Mesodermal cell (in vitro differentiated cells): ENCODE measurements around the gene CTDSP2.
"Not testable (repeated sequence)": the region's sequence is repeated elsewhere in the genome, so short reads cannot be mapped to it uniquely, and the experiment has no call there.

ENCODE experiments used
- H3K27ac ChIP-seq: 2 replicates; pipeline ENCODE4 v1.7.0; 2013; ENCODE audit warnings: mild to moderate bottlenecking, low read depth, low read length, moderate library complexity; ENCODE audit not compliant: severe bottlenecking
- H3K36me3 ChIP-seq: 2 replicates; pipeline ENCODE4 v1.7.1; 2013; ENCODE audit warnings: mild to moderate bottlenecking, low read length, moderate library complexity; ENCODE audit not compliant: control insufficient read depth, insufficient read depth
- H3K4me1 ChIP-seq: one replicate; pipeline ENCODE4 v1.7.1; 2013; ENCODE audit warnings: mild to moderate bottlenecking, low read length; ENCODE audit not compliant: insufficient read depth, control insufficient read depth, poor library complexity, severe bottlenecking
- H3K4me3 ChIP-seq: 2 replicates; pipeline ENCODE4 v1.7.0; 2013; ENCODE audit warnings: low read length, control low read depth, mild to moderate bottlenecking; ENCODE audit not compliant: insufficient read depth, poor library complexity, severe bottlenecking; ENCODE audit errors: extremely low read depth
- H3K9me3 ChIP-seq: 2 replicates; pipeline ENCODE4 v1.7.1; 2013; ENCODE audit warnings: mild to moderate bottlenecking, low read length, moderate library complexity; ENCODE audit not compliant: control insufficient read depth
- WGBS, 2 experiments: methylation state at CpG; one replicate each; pipeline ENCODE4 v1.1.5; 2013; ENCODE audit warnings: missing lambda C conversion rate in 2 of 2; ENCODE audit not compliant: insufficient coverage in 2 of 2; 5-methylcytosine and 5-hydroxymethylcytosine counted together

Gene CTDSP2

GRCh38 chr12:57779736-57780135 is 66.8 kb downstream of the CTDSP2 start:
- Histone ChIP-seq H3K4me3 (no peak overlapping the region), H3K4me1 (peaks cover 6% of the 10 kb centered on the region), H3K9me3 (no peaks in the 10 kb centered on the region), H3K27ac (no peak overlapping the region), H3K36me3 (peaks cover 16% of the 10 kb centered on the region)
- 88 to 100% methylated on average over 1 of the region's 1 CpG for WGBS, 2 experiments

DNA sequence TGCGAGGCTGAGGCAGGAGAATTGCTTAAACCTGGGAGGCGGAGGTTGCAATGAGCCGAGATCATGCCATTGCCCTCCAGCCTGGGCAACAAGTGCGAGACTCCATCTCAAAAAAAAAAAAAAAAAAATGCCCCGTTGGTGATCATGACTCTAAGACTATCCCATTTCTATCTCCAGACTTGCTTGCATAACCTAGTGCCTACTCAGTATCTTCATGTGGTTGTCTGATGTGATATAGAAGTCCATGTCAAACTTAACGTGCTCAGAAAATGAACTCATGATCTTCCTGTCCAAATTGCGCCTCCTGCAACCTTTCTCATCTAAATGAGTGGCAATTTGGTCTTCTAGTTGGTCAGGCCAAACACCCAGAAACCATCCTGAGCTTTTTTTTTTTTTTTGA is 68.6 kb downstream of the CTDSP2 start:
- no peak overlapping the region for H3K4me3 ChIP-seq
- H3K4me1 ChIP-seq = no peaks in the 10 kb centered on the region
- 100% methylated on average over 6 of the region's 7 CpGs; no CpG with 5 or more reads in 1 of the 2 experiments for WGBS, 2 experiments
- H3K9me3 ChIP-seq = no peaks in the 10 kb centered on the region
- H3K27ac ChIP-seq = no peak overlapping the region
- H3K36me3 ChIP-seq = peaks cover 6% of the 10 kb centered on the region

DNA sequence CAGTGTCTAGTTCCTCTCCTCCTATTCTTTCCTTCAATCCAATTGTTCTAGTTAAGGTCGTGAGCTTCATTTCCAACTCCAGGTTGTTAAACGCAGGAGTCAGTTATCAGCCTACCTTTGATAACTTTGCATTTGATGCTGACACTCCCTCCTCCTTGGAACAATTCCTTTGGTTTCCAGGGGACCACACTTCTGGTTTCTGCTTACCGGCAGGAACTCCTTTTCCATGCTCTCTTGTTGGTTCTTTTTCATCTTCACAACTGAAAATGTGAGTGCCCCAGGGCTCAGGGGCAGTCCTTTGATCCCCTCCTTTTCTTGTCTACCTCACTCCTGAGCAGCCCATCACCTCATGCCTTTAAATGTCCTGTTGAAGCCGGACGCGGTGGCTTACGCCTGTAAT is 69.2 kb downstream of the CTDSP2 start:
- H3K9me3 ChIP-seq = no peaks in the 10 kb centered on the region
- WGBS, 2 experiments = 87 to 97% methylated on average over 3 of the region's 7 CpGs
- no peak overlapping the region for H3K4me3 ChIP-seq
- no peak overlapping the region for H3K27ac ChIP-seq
- H3K4me1 ChIP-seq = no peaks in the 10 kb centered on the region
- peaks cover 6% of the 10 kb centered on the region for H3K36me3 ChIP-seq

- H3K4me3 ChIP-seq = no peak overlapping the region
- no peaks in the 10 kb centered on the region for H3K9me3 ChIP-seq
- H3K27ac ChIP-seq = no peak overlapping the region
- no peaks in the 10 kb centered on the region for H3K4me1 ChIP-seq
- peaks cover 6% of the 10 kb centered on the region for H3K36me3 ChIP-seq
- 85 to 100% methylated on average over 1 to 2 of the region's 2 CpGs for WGBS, 2 experiments
These were observed 70.3 kb downstream of the CTDSP2 start for GRCh38 chr12:57776247-57776587.

- no peak overlapping the region for H3K27ac ChIP-seq
- H3K4me3 ChIP-seq = no peak overlapping the region
- no peaks in the 10 kb centered on the region for H3K9me3 ChIP-seq
- 84 to 86% methylated on average over 3 to 4 of the region's 4 CpGs for WGBS, 2 experiments
- H3K4me1 ChIP-seq = peaks cover 3% of the 10 kb centered on the region
- H3K36me3 ChIP-seq = peaks cover 9% of the 10 kb centered on the region
These were observed 70.8 kb downstream of the CTDSP2 start for GRCh38 chr12:57775563-57776246.

GRCh38 chr12:57775044-57775443 is 71.5 kb downstream of the CTDSP2 start:
- Histone ChIP-seq H3K27ac (no peak overlapping the region), H3K36me3 (peaks cover 11% of the 10 kb centered on the region), H3K4me1 (peaks cover 3% of the 10 kb centered on the region), H3K4me3 (no peak overlapping the region), H3K9me3 (no peaks in the 10 kb centered on the region)
- no CpG with 5 or more reads among the region's 3 CpGs for WGBS, 2 experiments

GRCh38 chr12:57774634-57775033 is 71.9 kb downstream of the CTDSP2 start:
- not testable (repeated sequence) for H3K27ac ChIP-seq, H3K4me1 ChIP-seq, H3K4me3 ChIP-seq, H3K9me3 ChIP-seq
- peaks cover 10% of the 10 kb centered on the region for H3K36me3 ChIP-seq
- 97 to 100% methylated on average over 3 to 5 of the region's 11 CpGs for WGBS, 2 experiments

DNA sequence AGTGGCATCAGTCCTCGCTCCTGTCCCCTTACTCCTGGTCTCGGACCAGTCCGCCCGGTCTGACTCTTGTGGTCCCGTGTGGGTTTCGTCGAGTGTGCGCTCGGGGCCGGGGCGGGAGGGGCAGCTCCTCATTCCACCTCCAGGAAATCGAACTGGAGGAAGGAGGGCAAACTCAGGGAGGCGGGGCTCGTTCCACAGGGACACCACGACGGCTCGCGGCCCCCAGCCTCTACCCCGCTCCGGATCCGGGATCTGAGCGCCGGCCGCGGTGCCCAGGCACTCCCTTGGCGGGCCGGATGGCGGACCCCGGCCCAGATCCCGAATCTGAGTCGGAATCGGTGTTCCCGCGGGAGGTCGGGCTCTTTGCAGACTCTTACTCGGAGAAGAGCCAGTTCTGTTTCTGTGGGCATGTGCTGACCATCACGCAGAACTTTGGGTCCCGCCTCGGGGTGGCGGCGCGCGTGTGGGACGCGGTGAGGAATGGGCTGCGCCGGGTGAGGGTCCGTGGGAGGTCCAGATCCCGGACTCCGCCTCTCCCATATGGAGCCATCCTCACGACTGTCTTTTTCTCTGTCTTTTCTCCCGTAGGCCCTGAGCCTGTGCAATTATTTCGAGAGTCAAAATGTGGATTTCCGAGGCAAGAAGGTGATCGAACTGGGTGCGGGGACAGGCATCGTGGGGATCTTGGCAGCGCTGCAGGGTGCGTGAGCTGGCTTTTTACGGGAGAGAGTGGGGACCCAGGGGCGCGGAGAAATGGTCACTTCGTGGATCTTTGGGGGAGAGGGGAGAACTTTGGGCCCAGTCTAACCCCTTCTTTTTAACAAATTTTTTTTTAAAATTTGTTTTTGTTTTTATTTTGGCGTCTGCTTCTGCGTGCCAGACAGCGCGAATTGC is 73.9 kb downstream of the CTDSP2 start, which contains the start of gene EEF1AKMT3:
TSS of gene EEF1AKMT3 (plus strand) at position 186 of the 894 bp plus-strand sequence. CDS start at position 297, 111 bp downstream.
- H3K36me3 ChIP-seq = peaks cover 25% of the 10 kb centered on the region
- H3K9me3 ChIP-seq = no peaks in the 10 kb centered on the region
- peak within 1 kb of the TSS; percentile 96 for H3K27ac ChIP-seq
- H3K4me1 ChIP-seq = peaks cover 3% of the 10 kb centered on the region
- WGBS, 2 experiments = 0 to 6% methylated on average over 48 to 49 of the region's 67 CpGs
- H3K4me3 ChIP-seq = peak within 1 kb of the TSS; percentile 74

- 1% methylated on average over 23 of the region's 28 CpGs for WGBS, 2 experiments
- peaks cover 3% of the 10 kb centered on the region for H3K4me1 ChIP-seq
- peak within 1 kb of the TSS; percentile 96 for H3K27ac ChIP-seq
- no peaks in the 10 kb centered on the region for H3K9me3 ChIP-seq
- H3K4me3 ChIP-seq = peak within 1 kb of the TSS; percentile 74
- peaks cover 25% of the 10 kb centered on the region for H3K36me3 ChIP-seq
These were observed 74.6 kb downstream of the CTDSP2 start, which contains the start of gene METTL1 for GRCh38 chr12:57771873-57772428. TSS of gene METTL1 (minus strand) at chr12:57772105. CDS start at chr12:57772083, 22 bp downstream.

DNA sequence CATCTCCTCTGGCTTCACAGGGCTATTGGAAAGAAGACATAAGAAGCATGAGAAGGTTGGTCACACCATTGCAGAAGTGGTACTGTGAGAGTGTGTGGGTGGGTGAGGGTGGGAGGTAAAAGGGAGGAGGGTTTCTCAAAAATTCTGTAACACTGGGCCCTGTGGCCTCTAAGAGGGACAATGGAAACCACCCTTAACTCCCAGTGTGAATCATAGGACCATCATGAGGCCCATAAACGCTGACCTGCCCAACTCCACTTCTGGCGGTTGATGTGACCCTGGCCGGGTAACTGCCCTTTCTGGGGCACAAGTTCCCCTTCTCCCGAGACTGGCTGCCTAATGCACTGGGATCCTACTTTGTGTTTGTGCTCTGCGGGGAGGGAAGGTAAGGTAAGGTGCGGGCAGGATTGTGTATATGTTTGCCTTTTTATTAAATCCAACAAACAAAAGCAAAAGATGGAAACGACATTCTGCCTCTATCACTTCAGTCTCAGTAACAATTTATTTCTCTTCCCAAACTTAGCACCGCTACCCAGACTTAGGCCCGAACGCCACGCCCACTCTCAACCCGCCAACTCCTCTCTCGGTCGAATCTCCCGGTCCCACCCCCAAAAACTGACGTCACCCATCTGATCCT is 75.2 kb downstream of the CTDSP2 start:
- peak overlapping the region; percentile 74 for H3K4me3 ChIP-seq
- H3K9me3 ChIP-seq = no peaks in the 10 kb centered on the region
- 1% methylated on average over 12 to 13 of the region's 16 CpGs for WGBS, 2 experiments
- peak overlapping the region; percentile 96 for H3K27ac ChIP-seq
- H3K36me3 ChIP-seq = peaks cover 25% of the 10 kb centered on the region
- H3K4me1 ChIP-seq = peaks cover 7% of the 10 kb centered on the region
